HuH-7 (cell line): ENCODE results near the gene GCK.
"Not testable (repeated sequence)": the region's sequence is repeated elsewhere in the genome, so short reads cannot be mapped to it uniquely, and the experiment has no call there.

Experiments
- DNase-seq: peaks from one replicate; pipeline ENCODE4 v3.0.0; 2011; ENCODE audit warnings: low spot score

The GCK gene

DNA sequence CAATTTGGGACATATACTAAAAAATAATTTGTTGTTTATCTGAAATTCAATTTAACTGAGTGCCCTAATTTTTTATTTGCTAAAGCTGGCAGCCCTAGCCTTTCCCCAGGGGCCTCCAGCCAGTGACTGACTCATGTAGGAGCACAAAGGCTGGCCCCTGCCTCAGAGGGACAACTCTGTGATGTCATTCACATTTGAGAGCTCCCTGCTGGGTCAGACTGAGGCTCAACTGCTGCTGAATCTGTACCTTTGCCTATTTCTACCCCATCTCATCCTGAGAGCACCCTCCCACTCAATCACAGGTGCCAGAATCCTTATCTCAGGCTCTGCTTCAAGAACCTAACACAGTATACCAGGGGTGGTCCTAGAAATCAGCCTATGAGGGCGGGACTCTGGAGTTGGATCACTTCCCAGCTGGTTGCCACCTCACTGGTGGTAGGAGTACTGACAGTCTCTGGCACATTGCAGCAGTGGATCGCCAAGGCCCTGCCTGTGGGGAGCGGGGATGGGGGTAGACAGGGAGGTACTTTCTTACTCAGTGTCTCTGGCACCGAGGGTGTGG is 11.6 kb downstream of the GCK start:
- no peak for DNase-seq

DNA sequence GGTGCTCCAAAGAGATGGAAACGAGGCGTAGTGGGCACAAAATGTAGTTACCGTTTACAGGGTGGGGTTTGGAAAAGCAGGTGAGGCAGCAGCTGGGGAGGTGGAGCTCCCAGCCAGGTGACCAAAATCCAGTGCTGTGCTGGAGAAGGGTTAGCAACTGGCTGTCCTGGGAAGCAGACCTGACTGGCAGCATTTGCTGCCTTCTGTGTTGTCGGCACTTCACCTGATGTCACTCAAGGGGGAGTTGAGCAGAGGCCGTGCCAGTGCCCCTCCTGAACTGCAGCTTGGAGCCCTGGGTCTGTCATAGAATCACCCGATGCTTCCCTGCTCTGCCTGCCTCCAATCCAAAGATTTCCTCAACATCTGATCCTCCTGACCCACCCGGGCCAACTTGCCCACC is 12.8 kb downstream of the GCK start:
- no peak for DNase-seq

DNA sequence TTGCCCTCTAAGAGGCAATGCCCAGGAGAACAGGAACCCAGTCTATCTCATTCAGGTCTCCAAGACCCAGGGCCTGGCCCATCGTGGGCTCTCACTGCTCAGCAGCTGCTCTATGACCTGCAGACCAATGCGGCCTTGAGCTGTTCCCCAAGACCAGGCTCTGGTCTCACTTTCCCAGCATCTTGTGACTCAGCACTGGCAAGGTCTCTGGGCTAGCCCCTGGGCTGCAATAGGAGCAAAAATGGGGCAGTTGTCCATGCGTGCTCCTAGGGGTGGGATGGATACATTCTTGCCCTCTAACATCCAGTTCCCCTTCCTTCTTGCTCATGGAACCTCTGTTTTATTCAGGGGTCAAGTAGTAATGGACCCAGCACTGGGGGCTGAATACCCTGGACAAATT is 13.5 kb downstream of the GCK start:
- DNase-seq, result no peak

DNA sequence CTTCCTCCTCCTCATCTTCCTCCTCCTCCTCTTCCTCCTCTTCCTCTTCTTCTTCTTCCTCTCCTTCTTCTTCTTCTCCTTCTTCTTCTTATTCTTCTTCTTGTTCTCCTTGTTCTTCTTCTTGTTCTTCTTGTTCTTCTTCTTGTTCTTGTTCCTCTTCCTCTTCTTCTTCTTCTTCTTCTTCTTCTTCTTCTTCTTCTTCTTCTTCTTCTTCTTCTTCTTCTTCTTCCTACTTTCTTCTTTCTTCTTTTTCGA is 14.6 kb downstream of the GCK start:
- not testable (repeated sequence) for DNase-seq

DNA sequence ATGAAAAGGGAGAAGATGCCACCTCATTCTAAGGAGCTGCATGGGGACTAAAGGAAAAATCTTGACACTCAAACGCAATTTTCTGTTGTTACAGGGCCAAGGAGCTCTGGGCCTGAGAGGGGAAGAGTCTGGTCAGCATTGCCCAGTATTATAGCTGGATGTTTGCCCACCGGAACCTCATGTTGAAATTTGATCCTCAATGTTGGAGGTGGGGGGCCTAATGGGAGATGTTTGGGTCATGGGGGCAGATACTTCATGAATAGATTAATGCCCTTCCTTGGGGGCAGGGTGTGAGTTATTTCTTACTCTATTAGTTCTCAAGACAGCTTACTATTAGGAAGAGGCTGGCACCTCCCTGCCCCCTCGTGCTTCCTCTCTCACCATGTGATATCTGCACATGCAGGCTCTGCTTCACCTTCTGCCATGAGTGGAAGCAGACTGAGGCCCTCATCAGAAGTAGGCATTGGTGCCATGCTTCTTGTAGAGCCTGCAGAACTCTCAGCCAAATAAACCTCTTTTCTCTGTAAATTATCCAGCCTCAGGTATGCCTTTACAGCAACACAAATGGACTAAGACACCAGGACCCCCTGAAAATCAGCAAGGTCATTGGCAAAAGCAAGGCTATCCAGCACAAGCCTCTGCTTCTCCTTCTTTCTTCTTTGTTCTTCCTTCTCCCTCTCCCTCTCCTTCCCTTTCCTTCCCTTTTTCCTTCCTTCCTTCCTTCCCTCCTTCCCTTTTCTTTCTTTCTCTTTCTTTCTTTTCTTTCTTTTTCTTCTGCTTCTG is 15.1 kb downstream of the GCK start:
- no peak for DNase-seq

DNA sequence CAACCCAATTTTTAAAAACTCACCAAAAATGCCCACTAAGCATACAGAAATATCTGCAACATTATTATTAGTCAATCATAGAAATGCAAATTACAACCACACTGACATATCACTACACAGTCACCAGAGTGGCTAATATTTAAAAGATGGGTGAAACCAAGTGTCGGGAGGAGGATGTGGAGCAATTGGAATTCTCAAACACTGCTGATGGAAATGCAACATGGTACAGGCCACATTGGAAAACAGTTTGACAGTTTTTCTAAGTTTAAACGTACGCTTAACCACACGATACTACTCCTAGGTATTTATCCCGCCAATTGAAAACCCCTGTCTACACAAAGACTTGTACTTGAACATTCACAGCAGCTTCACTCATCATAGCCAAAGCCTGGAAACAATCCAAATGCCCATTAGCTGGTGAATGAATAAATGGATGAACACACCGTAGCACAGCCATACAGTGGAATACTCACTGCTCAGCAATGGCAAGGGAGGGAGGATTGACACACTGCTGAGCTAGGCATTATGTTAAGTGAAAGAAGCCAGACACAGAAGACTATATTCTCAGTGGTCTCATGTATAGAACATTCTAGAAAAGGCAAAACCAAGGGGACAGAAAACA is 16.3 kb downstream of the GCK start:
- DNase-seq, result no peak

DNA sequence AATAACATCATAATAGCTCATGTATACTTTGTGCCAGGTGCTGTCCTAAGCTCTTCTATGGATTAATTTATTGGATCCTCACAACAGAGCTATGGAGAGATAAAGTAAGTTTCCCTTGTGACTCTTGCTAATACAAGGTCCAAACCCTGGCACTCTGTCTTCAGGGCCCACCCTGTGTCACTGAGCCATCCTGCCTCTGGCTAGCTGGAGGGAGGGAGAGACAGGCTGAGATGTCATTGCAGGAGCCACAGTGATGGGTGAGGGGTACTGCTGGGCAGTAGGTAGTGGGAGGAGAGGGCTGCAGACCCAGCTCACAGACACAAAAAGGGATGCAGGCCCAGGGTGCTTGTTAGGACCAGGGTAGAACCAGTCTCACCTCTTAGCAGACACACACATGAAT is 16.9 kb downstream of the GCK start:
- DNase-seq, result no peak

DNA sequence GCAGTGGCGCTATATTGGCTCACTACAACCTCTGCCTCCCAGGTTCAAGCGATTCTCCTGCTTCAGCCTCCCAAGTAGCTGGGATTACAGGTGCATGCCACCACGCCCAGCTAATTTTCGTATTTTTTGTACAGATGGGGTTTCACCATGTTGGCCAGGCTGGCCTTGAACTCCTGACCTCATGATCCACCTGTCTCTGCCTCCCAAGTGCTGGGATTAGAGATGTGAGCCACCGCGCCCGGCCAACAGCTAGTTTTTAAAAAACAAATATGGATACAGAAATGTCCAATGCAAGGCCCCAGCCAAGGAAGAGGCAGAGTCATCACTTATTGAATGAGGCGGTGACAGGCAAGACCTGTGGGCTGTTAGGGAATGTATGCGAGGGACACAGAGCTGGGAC is 17.3 kb downstream of the GCK start:
- DNase-seq, result not testable (repeated sequence)

DNA sequence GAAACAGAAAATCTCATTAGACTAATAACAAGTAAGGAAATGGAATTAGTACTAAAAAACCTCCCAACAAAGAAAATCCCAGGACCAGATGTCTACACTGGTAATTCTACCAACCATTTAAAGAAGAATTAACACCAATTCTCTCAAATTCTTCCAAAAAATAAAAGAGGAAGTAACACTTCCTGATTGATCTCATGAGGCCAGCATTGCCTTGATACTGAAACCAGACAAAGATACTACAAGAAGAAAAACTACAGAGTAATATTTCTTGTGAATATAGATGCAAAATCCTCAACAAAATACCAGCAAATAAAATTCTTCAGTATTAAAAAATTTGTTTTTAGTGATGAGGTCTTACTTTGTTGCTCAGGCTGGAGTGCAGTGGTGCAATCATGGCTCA is 21.3 kb downstream of the GCK start:
- no peak for DNase-seq

DNA sequence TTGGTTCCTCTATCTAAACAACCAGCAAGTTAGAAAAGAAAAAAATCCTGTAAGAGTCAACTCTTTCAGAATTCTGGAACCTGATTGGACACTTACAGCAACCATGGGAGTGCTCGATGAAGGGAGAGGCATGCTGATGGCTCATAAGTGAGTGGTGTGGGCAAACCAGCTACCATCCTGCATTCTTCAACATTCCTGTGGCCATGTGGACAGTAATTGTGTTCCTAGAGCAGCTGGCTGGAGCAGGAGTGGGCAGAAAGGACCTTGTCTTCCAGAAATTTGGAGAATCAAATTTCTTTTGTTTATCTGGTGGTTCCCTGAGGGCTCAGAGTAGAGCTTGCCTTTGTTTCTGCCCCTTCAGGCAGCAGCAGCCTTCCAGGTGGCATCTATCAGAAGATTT is 25.6 kb downstream of the GCK start:
- no peak for DNase-seq

DNA sequence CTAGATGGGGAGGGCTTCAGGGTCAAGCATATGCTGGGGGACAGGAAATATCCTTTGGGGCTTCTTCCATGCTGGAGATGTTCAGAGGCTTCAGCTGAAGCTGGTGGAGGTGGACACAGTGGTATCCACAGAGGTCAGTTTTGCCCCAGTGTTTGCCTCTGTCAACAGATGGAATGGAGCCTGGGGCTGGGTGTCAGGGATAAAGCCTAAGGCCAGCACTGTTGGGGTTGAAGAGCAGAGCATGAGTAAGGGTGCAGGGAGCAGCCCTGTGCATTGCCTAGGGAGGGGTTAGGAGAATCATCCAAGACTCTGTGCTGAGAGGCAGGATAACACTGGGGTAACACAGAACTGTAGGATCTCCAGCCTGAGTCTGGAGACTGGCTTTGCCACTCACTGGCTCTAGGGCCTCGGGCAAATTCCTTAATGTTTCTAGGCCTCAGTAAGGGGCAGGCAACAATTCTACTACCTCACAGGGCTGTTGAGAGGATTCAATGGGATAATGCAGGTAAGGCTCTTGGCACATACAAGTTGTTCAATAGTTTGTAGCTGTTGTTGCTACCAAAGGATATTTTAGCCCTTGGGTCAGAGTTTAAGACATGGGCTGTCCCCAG is 26.3 kb downstream of the GCK start:
- no peak for DNase-seq

DNA sequence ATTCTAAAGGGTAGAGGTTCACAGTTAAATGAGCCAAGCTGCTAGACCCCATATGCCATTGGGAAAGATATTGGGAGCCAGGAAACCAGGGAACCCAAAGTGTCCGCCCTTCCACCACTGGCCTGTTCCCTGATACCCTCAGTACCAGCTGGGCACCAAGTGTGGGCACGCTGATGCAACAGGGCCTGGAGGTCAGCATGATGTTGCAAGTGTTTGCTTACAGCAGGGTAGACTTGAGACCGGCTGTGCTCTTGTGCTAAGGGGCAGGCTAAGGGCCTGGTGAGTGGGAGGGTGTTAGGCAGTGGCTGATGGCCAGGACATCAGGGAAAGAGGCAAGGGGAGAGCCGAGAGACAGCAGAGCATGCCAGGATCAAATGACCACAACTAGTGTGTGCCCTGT is 27.1 kb downstream of the GCK start:
- no peak for DNase-seq

DNA sequence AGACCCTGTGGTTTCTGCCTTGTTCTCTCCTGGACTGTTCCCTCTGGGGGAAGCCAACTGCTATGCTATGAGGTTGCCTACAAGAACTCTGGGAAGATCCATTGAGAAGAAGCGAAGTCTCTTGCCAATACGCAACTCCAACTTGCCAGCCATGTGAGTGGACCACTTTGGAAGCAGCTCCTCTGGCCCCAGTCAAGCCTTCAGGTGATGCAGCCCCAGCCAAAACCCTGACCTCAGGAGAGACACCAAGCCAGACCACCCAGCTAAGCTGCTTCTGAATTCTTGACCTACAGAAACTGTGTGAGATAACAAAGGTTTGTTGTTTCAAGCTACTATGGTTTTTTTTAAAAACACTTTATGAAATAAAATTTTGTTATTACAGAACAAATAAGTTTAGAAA is 27.9 kb downstream of the GCK start:
- DNase-seq, result no peak

DNA sequence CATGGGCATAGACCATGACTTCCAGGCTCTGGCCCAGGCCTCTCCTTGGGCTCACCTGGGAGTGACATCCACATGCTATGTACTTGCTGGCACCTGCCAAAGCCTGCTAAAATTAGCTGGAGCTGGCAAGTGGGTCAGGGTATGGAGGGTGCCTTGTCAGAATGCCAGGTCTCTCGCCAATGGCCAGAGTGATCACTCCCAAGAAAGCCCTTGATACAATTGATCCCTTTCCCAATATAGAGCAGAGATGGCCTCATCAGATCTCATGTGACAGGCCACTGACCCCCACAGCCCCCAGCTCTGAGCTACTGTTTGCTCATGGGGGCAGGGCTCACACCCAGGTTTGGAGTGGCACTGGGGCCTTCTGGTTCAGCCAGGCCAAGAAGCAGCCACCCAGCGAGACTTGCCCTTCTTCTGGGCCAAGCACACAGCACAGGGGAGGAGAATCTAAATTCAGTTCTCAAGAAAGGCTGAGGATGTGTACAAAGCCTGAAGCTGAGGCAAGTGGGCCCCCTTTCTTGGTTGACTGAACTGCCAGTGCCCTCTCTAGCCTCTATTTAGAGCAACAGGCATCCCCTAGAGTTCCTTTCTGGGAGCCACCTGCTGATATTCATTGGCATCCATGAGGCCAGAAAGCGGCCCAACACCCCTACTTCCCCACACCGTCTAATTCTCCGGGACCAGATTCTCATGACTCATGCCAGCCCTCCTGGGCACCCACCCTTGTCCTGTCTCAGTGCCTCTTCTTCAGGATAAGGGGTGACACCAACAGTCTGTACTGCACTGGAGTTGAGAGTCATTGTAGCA is 29.2 kb downstream of the GCK start:
- DNase-seq, result no peak

DNA sequence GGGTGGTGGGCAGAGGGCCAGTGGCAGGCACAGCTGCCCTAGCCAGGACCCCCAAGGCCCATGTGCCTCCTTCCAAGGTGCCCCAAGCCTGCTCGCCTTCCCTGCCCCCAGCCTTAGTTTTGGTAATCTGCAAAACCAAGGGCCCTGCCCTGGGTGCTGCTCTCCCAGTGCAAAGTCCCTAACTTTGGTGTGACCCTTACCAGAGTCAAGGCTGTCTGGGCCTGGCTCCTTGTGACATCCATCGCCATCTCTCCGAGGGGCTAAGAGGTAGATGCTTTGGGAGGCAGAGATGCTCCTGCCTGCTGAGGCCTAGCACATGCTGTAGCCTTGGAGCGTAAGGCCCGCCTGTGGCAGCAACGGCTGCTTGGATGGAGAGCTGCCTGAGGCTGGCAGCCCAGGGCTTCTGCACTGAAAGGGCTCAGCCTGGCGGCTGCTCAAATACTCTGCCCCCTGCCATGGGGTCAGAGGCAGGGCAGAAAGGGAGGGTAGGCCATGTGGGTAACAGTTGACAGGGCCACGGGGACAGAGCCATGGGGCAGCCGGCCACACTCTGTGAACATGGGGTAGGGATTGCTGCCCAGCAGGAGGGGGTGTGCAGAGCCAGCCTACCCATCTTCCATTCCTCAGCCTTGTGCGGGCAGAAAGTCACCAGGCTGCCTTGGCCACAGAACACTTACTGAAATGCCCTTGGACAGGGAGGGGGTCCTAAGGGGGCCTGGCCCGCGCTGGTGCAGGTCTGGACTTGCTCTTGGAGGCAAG is 30.2 kb downstream of the GCK start:
- DNase-seq, result no peak

DNA sequence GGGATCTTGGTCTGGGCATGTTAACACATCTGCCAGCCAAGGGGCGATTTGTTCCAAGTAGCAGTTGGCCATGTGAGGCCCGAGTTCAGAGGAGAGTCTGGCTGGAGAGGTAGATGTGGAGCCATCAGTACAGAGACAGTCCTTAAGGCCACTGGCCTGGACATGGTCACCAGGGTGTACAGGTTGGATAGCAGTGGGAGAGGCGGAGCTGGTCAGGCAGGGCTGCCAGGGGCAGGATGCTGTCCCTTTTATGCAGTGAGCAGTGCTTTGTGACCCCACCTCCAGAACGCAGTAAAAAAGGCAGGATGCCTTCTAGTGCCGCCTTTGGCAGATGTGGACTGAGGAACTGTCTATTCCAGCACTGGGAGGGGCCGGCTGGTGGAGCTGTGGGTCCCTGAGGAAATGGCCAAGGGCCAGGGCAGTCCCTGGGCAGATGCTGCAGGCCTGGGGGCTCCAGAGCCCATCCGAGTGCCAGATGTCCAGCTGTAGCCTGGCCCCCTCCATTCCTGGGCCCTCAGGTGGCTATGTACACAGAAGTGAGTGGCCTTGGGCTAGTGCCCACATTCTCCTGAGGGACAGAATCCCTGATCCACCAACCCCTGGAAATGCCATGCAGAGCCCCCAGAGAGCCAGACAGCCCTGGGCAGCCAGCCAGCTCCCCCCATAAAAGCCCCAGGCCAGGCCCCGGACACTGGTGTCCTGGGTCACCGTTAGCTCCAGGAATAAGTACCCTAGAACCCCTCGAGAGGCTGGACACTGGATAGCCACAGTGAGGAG is 31.0 kb downstream of the GCK start:
- DNase-seq, result no peak

DNA sequence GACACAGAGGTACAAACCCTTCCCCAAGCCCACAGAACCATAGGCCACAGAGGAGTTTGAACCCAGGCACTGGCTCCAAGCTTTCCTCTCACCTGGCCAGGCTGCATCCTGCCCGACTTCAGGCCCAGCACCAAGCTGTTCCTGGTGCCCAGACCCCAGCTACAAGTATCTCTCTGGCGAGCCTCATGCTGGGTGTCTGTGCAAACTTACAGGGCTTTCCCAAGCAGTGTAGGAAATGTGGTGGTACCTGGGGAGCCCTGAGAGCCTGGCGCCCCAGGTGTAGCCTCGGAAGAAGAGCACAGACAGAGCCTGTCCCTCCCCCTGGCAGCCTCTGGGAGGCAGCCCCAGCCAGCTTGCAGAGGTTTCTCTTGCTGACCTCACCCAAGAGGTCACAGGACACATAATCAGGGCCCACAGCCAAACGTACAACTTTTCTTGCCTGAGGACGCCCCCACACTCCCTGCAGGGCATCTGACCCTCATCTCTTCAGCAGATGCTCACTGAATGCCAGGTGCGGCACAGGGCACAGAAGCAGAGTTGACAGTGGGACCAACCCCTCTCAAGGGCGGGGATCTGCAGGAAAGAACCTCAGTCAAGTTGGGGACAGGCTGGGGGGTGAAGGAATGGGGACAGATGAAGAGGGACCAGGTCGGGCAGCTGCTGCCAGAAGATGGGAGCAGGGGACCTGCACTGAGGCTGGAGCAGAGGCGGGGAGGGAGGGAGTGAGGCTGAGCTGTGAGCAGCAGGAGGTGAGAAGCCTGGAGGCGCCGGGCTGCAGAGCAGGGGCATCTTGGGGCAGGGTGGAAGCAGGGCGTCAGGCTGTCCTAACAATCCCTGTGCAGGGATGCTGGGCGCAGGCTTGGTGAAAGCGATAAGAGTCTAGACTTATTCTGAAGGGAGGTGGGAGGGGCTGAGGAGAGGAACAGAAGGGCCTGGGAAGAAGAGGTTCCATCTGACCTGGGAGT is 31.8 kb downstream of the GCK start:
- no peak for DNase-seq

DNA sequence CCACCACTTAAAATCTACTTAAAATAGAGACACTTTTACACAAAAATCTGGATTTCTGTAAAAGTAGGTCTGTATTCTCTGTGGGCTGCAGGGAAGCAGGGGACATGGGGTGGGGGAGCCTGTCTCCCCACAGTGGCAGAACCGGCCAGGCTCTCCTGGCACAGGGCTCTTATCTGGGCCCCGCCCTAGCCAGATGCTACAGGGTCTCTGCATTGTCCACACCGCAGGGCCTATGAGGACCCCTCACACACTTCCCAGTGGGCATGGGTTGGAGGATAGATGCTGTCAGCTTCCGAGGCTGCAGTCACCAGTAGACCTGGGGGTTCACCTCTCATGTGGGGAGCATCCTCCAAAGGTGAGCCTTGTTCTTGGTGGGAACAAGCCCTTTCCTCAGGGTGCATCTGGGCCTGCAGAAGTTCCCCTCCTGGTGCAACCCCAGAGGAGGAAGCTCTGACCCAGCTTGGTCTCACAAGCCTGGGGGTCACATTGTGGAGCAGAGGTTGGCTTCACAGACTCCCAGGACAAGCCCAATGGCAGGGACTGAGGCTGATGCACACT is 32.7 kb downstream of the GCK start:
- no peak for DNase-seq
